OCI-LY1 (cell line): Measurements from ENCODE around the gene UGT2B17.

Source experiments
- H2AFZ ChIP-seq: fragments of 200-600 bp; sonication (generic), shearing (Covaris generic); 2 replicates; pipeline ENCODE4 v1.6.0; 2014; ENCODE audit warnings: antibody characterized with exemption, mild to moderate bottlenecking, low read length
- H3F3A ChIP-seq: fragments of 200-600 bp; sonication (generic), shearing (Covaris generic); 2 replicates; pipeline ENCODE4 v1.6.0; 2014; ENCODE audit warnings: mild to moderate bottlenecking, antibody characterized with exemption, low read length, moderate library complexity; ENCODE audit not compliant: insufficient read depth
- H3K27ac ChIP-seq: fragments of 200-600 bp; sonication (generic); 2 replicates; pipeline ENCODE4 v1.5.1; 2014; ENCODE audit warnings: low read length, mixed run types, mild to moderate bottlenecking, low read depth; ENCODE audit not compliant: poor library complexity, severe bottlenecking
- H3K27me3 ChIP-seq: fragments of 200-600 bp; sonication (generic); 2 replicates; pipeline ENCODE4 v1.6.0; 2014; ENCODE audit warnings: antibody characterized with exemption, mild to moderate bottlenecking, low read length, moderate library complexity; ENCODE audit not compliant: insufficient read depth
- H3K36me3 ChIP-seq: fragments of 200-600 bp; sonication (generic); 2 replicates; pipeline ENCODE4 v1.6.1; 2014; ENCODE audit warnings: mild to moderate bottlenecking, antibody characterized with exemption, low read length, moderate library complexity, mixed read lengths; ENCODE audit not compliant: insufficient read depth
- H3K4me1 ChIP-seq: fragments of 200-600 bp; sonication (generic); 2 replicates; pipeline ENCODE4 v1.5.1; 2014; ENCODE audit warnings: mild to moderate bottlenecking, low read length, moderate library complexity; ENCODE audit not compliant: insufficient read depth, severe bottlenecking
- H3K4me2 ChIP-seq: fragments of 200-600 bp; sonication (generic), shearing (Covaris generic); 2 replicates; pipeline ENCODE4 v1.6.1; 2014; ENCODE audit warnings: low read length
- H3K4me3 ChIP-seq: fragments of 200-600 bp; sonication (generic); 2 replicates; pipeline ENCODE4 v1.5.1; 2014; ENCODE audit warnings: low read length, low read depth, mild to moderate bottlenecking, mixed read lengths; ENCODE audit not compliant: poor library complexity, severe bottlenecking
- H3K79me2 ChIP-seq: fragments of 200-600 bp; shearing (Covaris generic); 2 replicates; pipeline ENCODE4 v1.6.1; 2016; ENCODE audit warnings: mixed run types, low read length, mixed read lengths; ENCODE audit not compliant: insufficient read depth
- H3K9ac ChIP-seq: fragments of 200-600 bp; sonication (generic), shearing (Covaris generic); 2 replicates; pipeline ENCODE4 v1.6.1; 2014; ENCODE audit warnings: mild to moderate bottlenecking, low read length, mixed read lengths
- H3K9me2 ChIP-seq: fragments of 200-600 bp; sonication (generic), shearing (Covaris generic); 2 replicates; pipeline ENCODE4 v1.6.1; 2014; ENCODE audit warnings: low read depth, mild to moderate bottlenecking, low read length, mixed read lengths
- H3K9me3 ChIP-seq: fragments of 200-600 bp; shearing (Covaris generic); 2 replicates; pipeline ENCODE4 v1.6.1; 2014; ENCODE audit warnings: low read length, mixed read lengths
- H4K20me1 ChIP-seq: fragments of 200-600 bp; sonication (generic), shearing (Covaris generic); 2 replicates; pipeline ENCODE4 v1.6.0; 2016; ENCODE audit warnings: mild to moderate bottlenecking, low read length; ENCODE audit not compliant: insufficient read depth
- CTCF ChIP-seq: fragments of 200-600 bp; sonication (generic), shearing (Covaris generic); IDR thresholded peaks from 2 replicates; pipeline ENCODE4 v1.5.1; 2017; ENCODE audit warnings: mild to moderate bottlenecking, antibody characterized with exemption, low read length, moderate library complexity, mixed read lengths
- EZH2 ChIP-seq: fragments of 200-600 bp; sonication (generic), shearing (Covaris generic); IDR thresholded peaks from 2 replicates; pipeline ENCODE4 v1.8.0; 2017; ENCODE audit warnings: borderline replicate concordance, mixed run types, mild to moderate bottlenecking, antibody characterized with exemption, low read length, moderate library complexity, mixed read lengths

UGT2B17 gene

GRCh38 chr4:68499021-68499420, 77.1 kb downstream of the UGT2B17 start:
- H3F3A ChIP-seq, result no peaks in the 10 kb centered on the region
- H3K9me2 ChIP-seq, result no peaks in the 10 kb centered on the region
- TF ChIP-seq CTCF (no peak), EZH2 (no peak)
- no peaks in the 10 kb centered on the region for H3K27me3 ChIP-seq
- H2AFZ ChIP-seq, result no peak overlapping the region
- no peaks in the 10 kb centered on the region for H3K9me3 ChIP-seq
- no peak overlapping the region for H3K9ac ChIP-seq
- H3K79me2 ChIP-seq, result no peaks in the 10 kb centered on the region
- no peaks in the 10 kb centered on the region for H3K4me1 ChIP-seq
- H3K4me2 ChIP-seq, result no peak overlapping the region
- no peaks in the 10 kb centered on the region for H3K36me3 ChIP-seq
- no peak overlapping the region for H3K4me3 ChIP-seq
- no peak overlapping the region for H3K27ac ChIP-seq
- H4K20me1 ChIP-seq, result no peaks in the 10 kb centered on the region

GRCh38 chr4:68498413-68499007, 77.6 kb downstream of the UGT2B17 start:
- H4K20me1 ChIP-seq, result no peaks in the 10 kb centered on the region
- no peak overlapping the region for H2AFZ ChIP-seq
- H3K9me2 ChIP-seq, result no peaks in the 10 kb centered on the region
- H3K9ac ChIP-seq, result no peak overlapping the region
- no peak overlapping the region for H3K27ac ChIP-seq
- TF ChIP-seq EZH2, result no peak
- peak; percentile 88 for TF ChIP-seq CTCF
- no peaks in the 10 kb centered on the region for H3K9me3 ChIP-seq
- H3K79me2 ChIP-seq, result no peaks in the 10 kb centered on the region
- H3K4me3 ChIP-seq, result no peak overlapping the region
- H3K36me3 ChIP-seq, result no peaks in the 10 kb centered on the region
- H3K4me1 ChIP-seq, result no peaks in the 10 kb centered on the region
- no peak overlapping the region for H3K4me2 ChIP-seq
- no peaks in the 10 kb centered on the region for H3F3A ChIP-seq
- H3K27me3 ChIP-seq, result no peaks in the 10 kb centered on the region

DNA sequence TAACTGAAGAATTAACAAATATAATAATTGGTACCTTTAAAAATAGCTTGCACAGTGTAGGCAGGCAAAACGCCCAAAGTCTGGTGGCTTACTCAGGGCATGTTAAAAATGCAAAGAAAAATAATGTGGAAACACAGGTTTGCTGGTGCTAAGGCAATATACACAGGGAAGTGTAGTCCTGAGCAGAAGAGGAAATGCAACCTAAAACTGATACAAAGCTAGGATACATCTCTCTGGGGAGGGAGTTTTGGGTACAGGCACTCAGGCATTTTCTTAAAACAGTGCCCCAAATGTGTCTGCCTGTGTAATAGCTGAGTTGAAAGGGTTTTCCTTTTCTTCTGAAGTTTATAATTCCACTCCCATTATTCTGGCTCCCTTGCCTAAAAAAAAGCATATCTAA, 81.4 kb downstream of the UGT2B17 start:
- H3K79me2 ChIP-seq, result no peaks in the 10 kb centered on the region
- no peaks in the 10 kb centered on the region for H3K9me3 ChIP-seq
- no peaks in the 10 kb centered on the region for H4K20me1 ChIP-seq
- no peaks in the 10 kb centered on the region for H3K27me3 ChIP-seq
- H2AFZ ChIP-seq, result no peak overlapping the region
- H3K4me1 ChIP-seq, result no peaks in the 10 kb centered on the region
- no peak overlapping the region for H3K9ac ChIP-seq
- H3K36me3 ChIP-seq, result no peaks in the 10 kb centered on the region
- H3K27ac ChIP-seq, result no peak overlapping the region
- no peak overlapping the region for H3K4me2 ChIP-seq
- H3K9me2 ChIP-seq, result no peaks in the 10 kb centered on the region
- TF ChIP-seq CTCF (no peak), EZH2 (no peak)
- H3F3A ChIP-seq, result no peaks in the 10 kb centered on the region
- no peak overlapping the region for H3K4me3 ChIP-seq
